TTC549 (cell line): ENCODE measurements around the gene NUDT21.
"Not testable (repeated sequence)": the region's sequence is repeated elsewhere in the genome, so short reads cannot be mapped to it uniquely, and the experiment has no call there.

Experiments
- FAIRE-seq: peaks from 2 replicates; lab custom pipeline; 2012; peaks lifted over from hg19 to GRCh38; lab: Jason Lieb, UNC

NUDT21 gene

GRCh38 chr16:56419740-56420548 is 31.2 kb downstream of the NUDT21 start:
- no peak for FAIRE-seq

GRCh38 chr16:56417138-56417537 is 34.0 kb downstream of the NUDT21 start:
- FAIRE-seq: no peak

GRCh38 chr16:56415875-56416274 is 35.3 kb downstream of the NUDT21 start:
- no peak for FAIRE-seq

- no peak for FAIRE-seq
These were observed 36.8 kb downstream of the NUDT21 start for GRCh38 chr16:56414366-56414765.

- no peak for FAIRE-seq
These were observed 37.8 kb downstream of the NUDT21 start for GRCh38 chr16:56413381-56413780.

GRCh38 chr16:56411624-56412023 is 39.5 kb downstream of the NUDT21 start:
- no peak for FAIRE-seq

GRCh38 chr16:56411123-56411522 is 40.0 kb downstream of the NUDT21 start:
- no peak for FAIRE-seq

- no peak for FAIRE-seq
These were observed 41.9 kb downstream of the NUDT21 start for GRCh38 chr16:56409195-56409594.

GRCh38 chr16:56408379-56409098 is 42.6 kb downstream of the NUDT21 start:
- no peak for FAIRE-seq

GRCh38 chr16:56405977-56406672 is 45.0 kb downstream of the NUDT21 start:
- FAIRE-seq: no peak

- no peak for FAIRE-seq
These were observed 49.6 kb downstream of the NUDT21 start for GRCh38 chr16:56401482-56401881.

GRCh38 chr16:56400458-56400857 is 50.7 kb downstream of the NUDT21 start:
- no peak for FAIRE-seq

GRCh38 chr16:56399486-56399885 is 51.6 kb downstream of the NUDT21 start:
- FAIRE-seq: no peak

GRCh38 chr16:56399047-56399446 is 52.1 kb downstream of the NUDT21 start:
- no peak for FAIRE-seq

- not testable (repeated sequence) for FAIRE-seq
These were observed 54.4 kb downstream of the NUDT21 start for GRCh38 chr16:56396724-56397123.

GRCh38 chr16:56389554-56389953 is 61.6 kb downstream of the NUDT21 start:
- FAIRE-seq: no peak

GRCh38 chr16:56388209-56388608 is 62.9 kb downstream of the NUDT21 start:
- FAIRE-seq: no peak

- FAIRE-seq: no peak
These were observed 63.7 kb downstream of the NUDT21 start for GRCh38 chr16:56387396-56387795.

GRCh38 chr16:56384074-56384721 is 66.9 kb downstream of the NUDT21 start:
- FAIRE-seq: no peak

GRCh38 chr16:56382901-56383355 is 68.2 kb downstream of the NUDT21 start:
- no peak for FAIRE-seq

- no peak for FAIRE-seq
These were observed 68.7 kb downstream of the NUDT21 start for GRCh38 chr16:56382459-56382858.

- not testable (repeated sequence) for FAIRE-seq
These were observed 70.2 kb downstream of the NUDT21 start for GRCh38 chr16:56380778-56381485.
